Osteocyte (in vitro differentiated cells): ENCODE measurements around the gene VAMP1. TPM values are rescaled to one million over a fixed set of nuclear protein-coding genes. Genes with fewer than 3 reads are reported as not detected.

Experiments
- DNase-seq: peaks from one replicate; pipeline ENCODE4 v3.0.0; 2021; ENCODE audit warnings: mixed read lengths; ENCODE audit not compliant: unreplicated experiment; ENCODE audit errors: extremely low spot score
- H3K27ac Mint-ChIP-seq: one replicate; pipeline ENCODE4 v1.8.0; 2021; ENCODE audit warnings: mild to moderate bottlenecking, mixed read lengths; ENCODE audit not compliant: unreplicated experiment
- H3K27me3 Mint-ChIP-seq: one replicate; pipeline ENCODE4 v1.8.0; 2021; ENCODE audit warnings: mixed read lengths; ENCODE audit not compliant: unreplicated experiment
- H3K36me3 Mint-ChIP-seq: one replicate; pipeline ENCODE4 v1.8.0; 2021; ENCODE audit warnings: mixed read lengths; ENCODE audit not compliant: unreplicated experiment
- H3K4me1 Mint-ChIP-seq: one replicate; pipeline ENCODE4 v1.8.0; 2021; ENCODE audit warnings: mixed read lengths; ENCODE audit not compliant: unreplicated experiment
- H3K4me3 Mint-ChIP-seq: one replicate; pipeline ENCODE4 v1.8.0; 2021; ENCODE audit warnings: mild to moderate bottlenecking, moderate library complexity, mixed read lengths; ENCODE audit not compliant: unreplicated experiment
- H3K9me3 Mint-ChIP-seq: one replicate; pipeline ENCODE4 v1.8.0; 2021; ENCODE audit warnings: mixed read lengths; ENCODE audit not compliant: unreplicated experiment
- CTCF ChIP-seq: fragments of 200-600 bp; sonication (generic); IDR thresholded peaks from 2 replicates; pipeline ENCODE4 v1.5.0; 2021; ENCODE audit warnings: antibody characterized with exemption, mild to moderate bottlenecking, moderate library complexity
- total RNA-seq: library from RNA; stranded (reverse); gene quantifications from 2 replicates; pipeline ENCODE4 v1.2.1, GENCODE V29; 2021

Gene VAMP1
- total RNA-seq, 1 donor from 2014 or later = 6.9 TPM

GRCh38 chr12:6452245-6452943, 18.1 kb downstream of the VAMP1 start:
- no peaks in the 10 kb centered on the region for H3K9me3 Mint-ChIP-seq
- H3K36me3 Mint-ChIP-seq = peaks cover 13% of the 10 kb centered on the region
- peak overlapping the region; percentile 99 for H3K27ac Mint-ChIP-seq
- no peak for DNase-seq
- H3K27me3 Mint-ChIP-seq = no peaks in the 10 kb centered on the region
- no peak for TF ChIP-seq CTCF
- H3K4me1 Mint-ChIP-seq = peaks cover 29% of the 10 kb centered on the region
- peak overlapping the region; percentile 85 for H3K4me3 Mint-ChIP-seq

GRCh38 chr12:6451348-6452244, 18.9 kb downstream of the VAMP1 start, which contains the start of gene TAPBPL:
TAPBPL (plus strand) TSS chr12:6452042; CDS start chr12:6452249, 207 bp downstream.
- H3K4me1 Mint-ChIP-seq = peaks cover 29% of the 10 kb centered on the region
- H3K4me3 Mint-ChIP-seq = peak within 1 kb of the TSS; percentile 85
- no peak for DNase-seq
- H3K9me3 Mint-ChIP-seq = no peaks in the 10 kb centered on the region
- no peaks in the 10 kb centered on the region for H3K27me3 Mint-ChIP-seq
- H3K27ac Mint-ChIP-seq = peak within 1 kb of the TSS; percentile 99
- no peak for TF ChIP-seq CTCF
- peaks cover 9% of the 10 kb centered on the region for H3K36me3 Mint-ChIP-seq

GRCh38 chr12:6450869-6451347, 19.6 kb downstream of the VAMP1 start:
- no peaks in the 10 kb centered on the region for H3K27me3 Mint-ChIP-seq
- TF ChIP-seq CTCF = no peak
- peak overlapping the region; percentile 85 for H3K4me3 Mint-ChIP-seq
- no peaks in the 10 kb centered on the region for H3K9me3 Mint-ChIP-seq
- H3K4me1 Mint-ChIP-seq = peaks cover 29% of the 10 kb centered on the region
- no peak for DNase-seq
- H3K36me3 Mint-ChIP-seq = peaks cover 9% of the 10 kb centered on the region
- peak overlapping the region; percentile 99 for H3K27ac Mint-ChIP-seq

- Mint-ChIP-seq H3K36me3 (peaks cover 9% of the 10 kb centered on the region), H3K4me3 (peak overlapping the region; percentile 85), H3K9me3 (no peaks in the 10 kb centered on the region), H3K27me3 (no peaks in the 10 kb centered on the region), H3K27ac (peak overlapping the region; percentile 99), H3K4me1 (peaks cover 29% of the 10 kb centered on the region)
- no peak for DNase-seq
- no peak for TF ChIP-seq CTCF
Measured at GRCh38 chr12:6450091-6450868, 20.2 kb downstream of the VAMP1 start.
